GM21529 (cell line): ENCODE measurements around the gene ROR1.
"Not testable (repeated sequence)": the region's sequence is repeated elsewhere in the genome, so short reads cannot be mapped to it uniquely, and the experiment has no call there.

ENCODE experiments used
- ATAC-seq: cut with Tn5 transposase; IDR thresholded peaks from one replicate; pipeline ENCODE4 v1.9.1; 2021; ENCODE audit not compliant: unreplicated experiment

Gene ROR1

GRCh38 chr1:63821091-63822005, 47.5 kb downstream of the ROR1 start:
- no peak for ATAC-seq

DNA sequence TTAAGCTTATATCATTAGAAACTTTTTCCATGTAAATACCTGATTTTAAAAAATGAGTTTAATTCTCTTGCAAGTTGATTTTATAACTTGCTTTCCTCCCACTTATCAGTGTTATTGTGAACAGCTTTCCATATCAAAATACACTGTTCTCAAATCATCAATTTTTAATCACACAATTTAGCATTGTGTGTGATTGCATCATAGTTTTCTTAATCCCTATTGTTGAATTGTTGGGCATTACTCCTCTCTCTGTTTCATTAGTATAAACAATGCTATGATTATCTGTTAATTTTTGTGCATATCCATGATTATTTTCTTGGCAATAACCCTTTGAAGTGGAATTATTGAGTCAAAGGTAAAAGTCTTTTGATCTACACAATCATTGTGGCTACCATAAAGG, 48.7 kb downstream of the ROR1 start:
- ATAC-seq, result no peak

- ATAC-seq, result no peak
Observed at GRCh38 chr1:63824451-63824850, 50.6 kb downstream of the ROR1 start.

GRCh38 chr1:63825111-63825510, 51.3 kb downstream of the ROR1 start:
- no peak for ATAC-seq

GRCh38 chr1:63826246-63826861, 52.5 kb downstream of the ROR1 start:
- ATAC-seq, result not testable (repeated sequence)

- no peak for ATAC-seq
Observed at GRCh38 chr1:63827411-63828321, 53.8 kb downstream of the ROR1 start.

DNA sequence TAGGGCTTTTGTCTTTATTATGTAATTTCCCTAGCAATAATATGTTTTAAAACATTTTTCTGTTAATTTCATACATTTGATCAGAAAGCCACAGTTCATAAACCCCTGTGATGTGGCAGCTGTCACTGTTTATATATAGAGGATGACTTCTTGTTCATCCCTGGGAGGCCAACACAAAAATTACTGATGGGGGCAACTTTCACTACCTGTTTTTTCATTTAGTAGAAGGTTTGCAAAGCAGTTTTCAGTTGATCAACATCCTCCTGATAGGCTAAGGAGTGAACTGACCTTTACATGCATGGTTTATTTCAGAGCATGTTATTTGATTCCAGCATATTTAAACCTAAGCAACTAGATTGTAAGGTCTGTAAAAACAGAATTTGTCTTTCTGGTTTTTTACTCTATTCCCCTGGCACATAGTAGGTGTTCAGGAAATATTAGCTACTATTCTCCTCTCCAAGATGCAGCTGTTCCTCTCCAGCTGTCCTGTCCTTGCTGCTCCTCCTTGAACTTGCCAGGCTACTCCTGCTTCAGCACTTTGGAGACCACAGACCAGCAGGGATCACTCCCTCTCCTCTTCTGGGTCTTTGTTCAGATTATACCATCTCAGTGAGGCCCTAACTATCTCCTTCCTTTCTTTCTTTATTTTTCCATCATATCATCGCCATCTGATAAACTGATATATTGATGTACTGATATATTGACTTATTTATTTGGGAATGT, 54.7 kb downstream of the ROR1 start:
- ATAC-seq, result peak; percentile 75

DNA sequence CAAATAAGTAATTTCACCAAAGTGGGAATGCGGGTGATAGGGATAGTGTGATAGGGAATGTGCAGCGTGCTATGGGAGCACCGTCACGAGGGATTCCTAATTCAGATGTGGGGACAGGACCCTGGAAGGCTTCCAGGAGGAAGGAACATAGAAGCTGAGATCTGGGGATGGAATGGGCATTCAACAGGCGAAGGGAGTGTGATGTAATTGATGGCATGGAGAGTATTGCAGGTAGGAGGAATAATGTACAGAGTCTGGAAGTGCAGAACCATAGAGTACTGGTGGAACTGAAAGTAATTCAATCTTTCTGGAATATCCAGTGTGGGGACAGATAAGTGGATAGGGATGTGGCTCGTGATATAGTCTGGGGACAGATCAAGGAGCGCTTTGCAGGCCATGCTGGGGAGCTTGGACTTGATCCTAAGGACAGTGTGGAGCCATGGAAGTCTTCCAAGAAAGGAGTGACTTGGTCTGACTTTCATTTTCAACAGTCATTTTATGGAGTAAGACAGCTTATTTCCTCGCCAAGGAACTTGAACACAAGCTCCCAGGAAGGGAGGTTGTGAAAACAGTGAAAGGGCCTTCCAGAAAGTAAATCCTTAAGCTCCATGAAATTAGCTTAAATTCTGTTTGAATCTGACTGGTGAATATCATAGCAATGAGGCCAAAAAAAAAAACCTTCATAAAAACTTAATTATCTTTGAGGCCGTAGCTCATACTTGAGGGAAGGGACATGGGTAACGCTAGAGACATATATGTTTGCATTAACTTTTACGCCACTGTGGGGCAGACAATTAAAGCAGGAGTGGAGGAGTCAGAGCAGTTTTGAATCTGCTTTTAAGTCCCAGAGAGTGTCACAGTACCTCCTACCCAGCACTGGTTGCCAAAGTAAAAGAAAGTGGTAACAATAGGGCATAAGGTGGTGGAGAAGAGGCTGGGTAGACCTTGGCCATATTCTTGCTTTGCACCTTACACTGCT, 55.8 kb downstream of the ROR1 start:
- no peak for ATAC-seq

- ATAC-seq, result no peak
Observed at GRCh38 chr1:63831409-63831808, 57.6 kb downstream of the ROR1 start.

GRCh38 chr1:63833363-63834119, 59.7 kb downstream of the ROR1 start:
- ATAC-seq, result no peak

DNA sequence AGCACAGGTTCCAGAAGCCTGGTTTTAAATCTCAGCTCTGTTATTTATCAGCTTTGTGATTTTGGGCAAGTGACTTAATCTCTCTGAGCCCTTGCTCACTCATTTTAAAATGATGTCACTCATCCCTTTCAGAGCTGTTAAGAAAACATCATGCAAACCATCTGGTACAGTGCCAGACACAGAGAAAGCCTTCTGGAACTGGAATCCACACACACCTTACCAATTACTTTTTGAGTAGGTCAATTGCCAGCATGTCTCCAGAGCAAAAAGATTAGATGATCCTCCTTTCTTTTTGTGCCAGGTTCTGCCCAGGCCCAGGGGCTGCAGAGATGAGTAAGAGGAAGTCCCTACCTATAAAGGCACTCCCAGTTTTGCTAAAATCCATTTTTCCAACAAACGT, 61.3 kb downstream of the ROR1 start:
- no peak for ATAC-seq

DNA sequence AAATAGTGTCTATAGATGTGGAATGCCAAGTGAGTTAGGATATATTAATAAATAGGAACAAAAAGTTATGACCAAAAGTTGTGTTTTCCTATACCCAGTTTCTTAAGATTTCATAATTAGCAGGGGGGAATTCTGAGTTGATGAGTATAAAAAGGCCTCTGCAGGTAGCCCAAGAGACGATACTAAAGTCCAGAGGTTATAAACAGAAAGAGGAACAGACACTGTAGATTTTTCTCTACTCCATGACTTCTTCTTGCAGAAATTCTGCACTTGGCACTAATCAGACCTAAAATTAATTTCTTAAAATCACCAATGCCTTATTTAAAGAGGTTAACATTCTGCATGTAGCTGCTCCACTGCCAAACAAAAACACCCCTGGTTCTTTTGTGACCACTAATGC, 62.6 kb downstream of the ROR1 start:
- no peak for ATAC-seq

GRCh38 chr1:63836830-63837229, 63.0 kb downstream of the ROR1 start:
- ATAC-seq, result no peak

GRCh38 chr1:63843010-63843409, 69.2 kb downstream of the ROR1 start:
- no peak for ATAC-seq

DNA sequence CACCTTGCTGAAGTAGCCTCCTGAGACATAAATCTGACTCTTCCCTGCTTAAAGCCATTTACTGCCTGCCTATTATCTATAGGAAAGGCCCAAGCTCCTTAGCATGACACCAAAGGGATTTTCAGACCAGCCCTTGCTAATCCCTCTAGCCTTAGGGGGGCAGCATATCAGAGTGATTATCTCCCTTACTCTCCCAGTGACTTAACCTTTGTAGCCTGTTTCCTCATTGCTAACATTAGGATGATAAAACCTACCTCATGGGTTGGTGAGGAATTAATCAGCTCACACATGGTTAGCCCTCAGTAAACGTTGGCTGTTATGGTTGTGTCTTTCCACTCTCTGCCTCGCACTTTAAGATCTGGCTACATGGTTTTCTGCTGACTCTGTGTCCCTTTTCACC, 70.1 kb downstream of the ROR1 start:
- no peak for ATAC-seq

DNA sequence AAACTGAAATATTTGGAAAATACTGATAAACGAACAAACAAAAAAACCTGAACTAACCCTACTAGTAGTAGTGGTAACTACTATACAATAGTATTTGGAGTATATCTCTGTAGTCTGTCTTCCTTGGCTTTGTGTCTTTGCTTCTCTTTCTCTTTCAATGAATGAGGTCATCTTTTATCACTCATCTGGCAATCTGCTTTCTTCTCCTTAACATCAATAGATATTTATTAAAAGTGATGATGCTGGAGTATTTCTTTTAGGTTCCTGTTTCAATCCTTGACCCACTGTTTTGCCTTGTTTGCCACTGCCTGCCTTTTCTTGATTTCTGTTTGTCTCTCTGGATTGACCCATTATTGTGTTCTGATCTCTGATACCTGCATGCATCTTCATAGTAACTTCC, 71.5 kb downstream of the ROR1 start:
- no peak for ATAC-seq

DNA sequence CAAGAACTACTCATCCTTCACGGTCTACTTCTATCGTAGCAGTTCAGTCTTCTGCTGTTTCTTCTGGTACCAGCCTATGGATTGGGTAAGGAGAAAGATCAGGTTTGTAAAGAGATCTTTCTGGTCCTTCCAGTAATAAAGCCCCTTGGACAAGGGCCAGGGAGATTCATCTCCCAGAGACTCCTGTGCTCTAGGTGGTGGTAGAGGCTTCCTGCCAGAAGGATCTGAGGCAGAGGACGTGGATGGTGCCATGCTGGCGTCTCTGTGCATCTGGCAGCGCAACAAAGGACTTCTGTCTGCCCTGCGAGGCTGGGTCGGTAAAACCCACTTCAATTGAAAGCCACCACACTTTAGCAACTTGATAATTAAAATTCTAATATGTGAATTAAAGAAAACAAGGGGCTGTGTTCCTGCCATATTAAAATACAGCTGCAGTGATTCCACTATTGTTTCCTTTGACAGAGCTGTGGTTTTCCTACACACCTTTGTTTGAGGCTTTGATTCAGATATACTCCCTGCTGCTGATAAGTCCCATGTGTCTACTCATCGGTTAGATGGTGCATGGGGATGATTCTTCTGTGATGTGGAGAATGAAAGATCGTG, 73.6 kb downstream of the ROR1 start:
- ATAC-seq, result no peak

- no peak for ATAC-seq
Observed at GRCh38 chr1:63848733-63849132, 74.9 kb downstream of the ROR1 start.
